ENCODE measurements around the gene UBR4.
"Not testable (repeated sequence)": the region's sequence is repeated elsewhere in the genome, so short reads cannot be mapped to it uniquely, and the experiment has no call there.

Gene UBR4

DNA sequence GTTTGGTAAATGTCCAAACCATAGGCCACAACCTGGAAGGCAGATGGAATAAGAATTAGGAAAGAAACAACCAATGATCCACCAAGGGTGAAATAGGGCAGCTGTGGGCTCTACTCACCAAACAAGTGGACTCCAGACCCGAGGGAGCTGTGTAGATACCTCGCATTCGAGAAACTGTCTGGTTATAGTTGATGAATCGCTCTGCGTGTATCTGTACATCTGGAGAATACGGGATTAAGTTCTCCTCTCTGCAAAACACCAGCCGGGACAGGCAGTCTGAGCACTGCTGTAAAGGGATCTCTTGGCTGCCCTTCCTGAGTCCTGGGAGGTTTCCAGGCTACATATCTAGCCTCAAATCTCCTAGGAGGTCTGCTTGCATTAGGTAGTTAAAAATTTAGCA is 9.4 kb upstream of the UBR4 start:
- DNase-seq = no peak

DNA sequence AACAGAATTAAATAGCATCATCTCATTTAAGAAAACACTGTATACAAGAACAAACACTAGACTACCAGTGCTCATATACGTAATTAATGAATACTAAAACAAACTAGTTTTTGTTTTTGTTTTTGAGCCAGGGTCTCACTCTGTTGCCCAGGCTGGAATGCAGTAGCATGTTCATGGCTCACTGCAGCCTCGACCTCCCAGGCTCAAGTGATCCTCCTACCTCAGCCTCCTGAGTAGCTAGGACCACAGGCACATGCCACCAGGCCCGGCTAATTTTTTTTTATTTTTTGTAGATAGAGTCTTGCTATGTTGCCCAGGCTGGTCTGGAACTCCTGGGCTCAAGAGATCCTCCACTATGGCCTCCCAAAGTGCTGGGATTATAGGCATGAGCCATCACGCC is 6.5 kb upstream of the UBR4 start:
- not testable (repeated sequence) for DNase-seq

GRCh38 chr1:19213580-19213979 is 3.5 kb upstream of the UBR4 start:
- no peak for DNase-seq

- no peak for DNase-seq
These were observed 2.1 kb upstream of the UBR4 start for GRCh38 chr1:19212167-19212566.

DNA sequence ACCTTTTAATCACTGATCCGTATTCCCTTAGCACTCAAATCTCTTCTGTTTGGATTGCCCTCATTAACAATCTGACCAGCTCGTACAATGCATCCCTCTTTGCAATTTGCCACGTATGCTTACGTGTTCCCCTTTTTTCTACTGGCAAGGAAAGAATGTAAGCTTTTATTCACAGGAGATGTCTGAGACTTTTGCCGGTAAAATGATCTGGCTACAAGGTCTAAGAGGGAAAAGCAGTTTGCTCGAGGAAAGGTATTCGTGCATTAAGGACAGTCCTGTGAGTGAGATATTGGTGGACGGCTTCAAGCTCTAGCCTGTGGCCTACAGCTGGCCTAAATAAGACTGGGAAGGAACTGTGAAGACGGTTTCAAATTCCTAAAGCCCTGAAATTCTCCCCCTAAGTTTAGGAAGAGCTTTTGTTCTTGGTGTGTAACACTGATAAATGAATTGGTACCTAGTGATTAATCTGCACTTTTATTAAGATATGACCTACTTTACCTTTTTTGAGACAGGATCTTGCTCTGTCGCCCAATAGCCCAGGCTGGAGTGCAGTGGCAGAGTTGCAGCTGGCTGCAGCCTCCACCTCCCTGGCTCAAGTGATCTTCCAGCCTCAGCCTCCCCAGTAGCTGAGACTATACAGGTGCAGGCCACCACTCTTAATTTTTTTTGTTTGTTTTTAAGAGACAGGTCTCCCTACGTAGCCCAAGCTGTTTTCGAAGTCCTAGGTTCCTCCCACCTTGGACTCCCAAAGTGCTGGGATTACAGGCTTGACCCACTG is 895 bp upstream of the UBR4 start:
- no peak for DNase-seq

DNA sequence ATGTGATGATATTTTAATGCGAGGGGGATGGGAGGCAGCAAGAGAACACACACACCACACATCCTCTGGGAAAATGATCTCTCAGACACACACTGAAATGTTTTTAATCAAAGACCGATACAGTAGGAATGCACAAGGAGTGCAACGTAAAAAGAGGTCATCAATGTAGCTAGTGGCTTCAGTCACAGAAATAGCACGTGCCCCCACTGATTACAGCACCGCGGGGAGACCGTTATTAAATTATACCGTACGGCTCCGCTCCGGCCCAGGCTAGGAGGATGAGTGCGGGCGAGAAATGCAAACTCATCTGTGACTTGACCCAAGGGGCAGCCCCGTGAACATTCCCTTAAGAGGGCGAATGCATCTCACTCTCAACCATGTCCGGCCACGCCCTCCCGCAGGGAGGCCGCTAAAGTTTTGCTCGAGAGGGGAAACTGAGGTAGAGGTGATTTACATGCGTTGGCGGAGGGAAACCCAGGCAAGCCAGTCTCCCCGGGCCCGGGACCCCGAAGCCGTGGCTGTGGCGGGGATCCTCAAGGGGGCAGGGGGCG is 552 bp downstream of the UBR4 start:
- DNase-seq = no peak

DNA sequence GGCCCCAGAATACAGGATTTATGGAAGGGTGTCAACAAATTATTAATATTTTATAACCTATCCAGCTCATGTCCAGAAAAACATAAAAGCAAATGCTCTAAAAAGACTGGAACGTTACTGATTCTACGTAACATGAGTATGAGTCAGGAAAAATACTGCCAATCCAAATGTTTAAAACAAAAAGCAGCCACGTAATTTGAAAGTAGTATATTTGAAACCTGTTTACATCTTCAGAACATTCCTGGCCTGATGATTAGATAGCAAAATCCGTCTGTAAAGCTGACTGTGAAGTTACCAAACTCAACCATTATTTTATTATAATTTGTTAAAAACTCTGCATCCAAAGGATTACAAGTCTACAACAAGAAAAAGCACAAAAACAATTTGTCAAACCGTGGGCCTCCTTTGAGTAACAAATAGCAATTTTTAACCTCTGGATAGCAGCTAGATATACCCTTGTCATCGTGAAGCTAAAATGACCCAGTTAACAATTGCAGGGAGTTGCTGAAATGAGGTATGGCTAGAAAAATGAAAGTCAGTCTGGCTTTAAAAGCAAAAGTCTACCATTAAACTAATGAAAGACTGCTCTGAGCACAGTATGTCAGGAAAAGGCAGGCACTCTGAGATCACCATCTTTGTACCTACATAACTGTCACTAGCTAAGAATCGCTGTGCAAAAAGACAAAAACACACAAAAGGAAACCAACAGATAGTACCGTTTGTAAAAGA is 1.2 kb downstream of the UBR4 start:
- DNase-seq = no peak

DNA sequence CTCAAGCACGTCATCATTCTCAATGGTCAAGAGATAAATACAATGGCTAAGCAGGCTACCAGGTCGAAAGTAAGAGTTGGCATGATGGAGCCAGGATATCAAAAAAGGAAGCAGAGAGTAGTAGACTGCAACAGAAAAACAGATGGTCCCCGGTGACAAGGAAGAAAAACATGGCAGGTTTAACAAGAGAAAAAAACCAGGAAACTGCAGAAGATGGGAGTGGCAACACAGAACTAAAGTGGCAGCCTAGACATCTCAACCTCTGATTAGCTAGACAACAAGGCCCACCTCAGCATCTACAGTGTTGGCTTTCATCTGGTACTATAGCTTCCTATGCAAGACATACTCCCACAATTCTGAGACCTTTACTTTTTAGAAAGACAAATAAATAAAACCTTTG is 3.1 kb downstream of the UBR4 start:
- DNase-seq = no peak

- no peak for DNase-seq
These were observed 4.2 kb downstream of the UBR4 start for GRCh38 chr1:19205845-19206244.

- DNase-seq = no peak
These were observed 4.7 kb downstream of the UBR4 start for GRCh38 chr1:19205403-19205802.

DNA sequence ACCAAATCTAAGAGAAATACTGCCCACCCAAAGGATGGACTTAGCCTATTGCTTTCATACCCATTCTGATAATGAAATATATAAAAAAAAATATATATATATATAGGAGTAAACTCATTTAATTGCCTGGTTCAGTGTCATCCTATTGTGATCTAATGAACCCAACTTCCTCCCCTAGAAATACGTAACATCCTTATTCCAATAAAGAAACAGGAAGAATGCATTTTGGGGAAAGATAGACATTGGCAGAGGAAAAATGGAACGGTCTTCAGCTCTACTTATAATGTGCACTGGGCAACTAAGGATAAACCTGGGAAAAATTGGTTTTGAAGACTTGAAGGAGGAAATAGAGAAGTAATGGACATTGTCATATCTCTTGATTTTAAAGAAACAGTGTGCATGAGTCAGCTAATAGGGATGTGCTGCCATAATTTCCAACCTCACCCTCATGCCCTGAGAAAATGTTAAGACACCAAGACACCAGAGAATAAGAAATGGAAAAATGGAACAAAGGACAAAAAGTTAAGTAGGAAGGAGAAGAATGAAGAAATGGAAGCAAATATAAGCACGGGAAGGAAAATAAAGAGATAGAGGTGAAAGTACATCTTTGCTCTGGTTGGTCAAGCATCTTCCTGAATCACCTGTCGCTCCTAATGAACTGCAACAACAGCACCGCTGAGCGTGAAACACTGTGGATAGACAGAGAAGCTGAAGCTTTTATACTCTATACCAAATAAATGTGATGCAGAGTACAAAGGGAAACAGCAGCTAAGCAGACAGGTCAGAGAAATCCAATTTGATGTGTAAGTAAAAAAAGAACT is 5.4 kb downstream of the UBR4 start:
- no peak for DNase-seq

DNA sequence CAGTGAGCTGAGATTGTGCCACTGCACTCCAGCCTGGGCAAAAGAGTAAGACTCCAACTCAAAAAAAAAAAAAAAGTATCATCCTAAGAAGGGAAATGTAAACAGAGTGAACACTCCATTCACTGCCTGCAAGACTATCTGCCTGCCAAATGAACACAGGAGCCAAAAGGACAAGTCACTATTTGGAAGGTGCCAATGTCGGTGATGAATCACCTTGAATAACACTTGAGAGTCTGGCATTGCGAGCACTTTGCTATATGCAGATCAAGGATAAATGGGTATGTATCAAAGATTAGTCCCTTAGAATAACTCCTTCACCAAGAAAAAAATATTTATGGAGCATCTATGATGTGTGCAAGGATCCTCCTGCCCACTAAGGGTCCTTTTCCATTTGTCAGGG is 6.6 kb downstream of the UBR4 start:
- peak; percentile 4 to 77 for DNase-seq

DNA sequence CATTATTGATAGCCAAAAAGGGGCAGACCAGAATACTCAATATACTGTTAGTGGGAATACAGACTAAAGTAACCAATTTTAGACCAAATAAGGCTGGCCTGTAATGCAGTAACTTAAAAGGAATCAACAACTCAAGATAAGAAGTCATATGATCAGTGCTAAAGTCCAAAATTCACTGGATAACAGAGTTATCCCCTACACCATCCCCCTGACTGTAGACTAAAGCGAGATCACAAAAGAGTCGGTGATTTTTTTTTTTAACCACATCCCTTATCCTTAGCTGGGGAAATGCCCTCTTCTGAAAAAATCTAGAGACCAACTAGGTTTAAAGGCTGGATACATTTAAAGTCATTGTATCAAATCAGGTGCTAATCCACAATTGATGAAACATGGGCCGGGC is 7.7 kb downstream of the UBR4 start:
- no peak for DNase-seq

- DNase-seq = no peak
These were observed 10.0 kb downstream of the UBR4 start for GRCh38 chr1:19199969-19200604.

DNA sequence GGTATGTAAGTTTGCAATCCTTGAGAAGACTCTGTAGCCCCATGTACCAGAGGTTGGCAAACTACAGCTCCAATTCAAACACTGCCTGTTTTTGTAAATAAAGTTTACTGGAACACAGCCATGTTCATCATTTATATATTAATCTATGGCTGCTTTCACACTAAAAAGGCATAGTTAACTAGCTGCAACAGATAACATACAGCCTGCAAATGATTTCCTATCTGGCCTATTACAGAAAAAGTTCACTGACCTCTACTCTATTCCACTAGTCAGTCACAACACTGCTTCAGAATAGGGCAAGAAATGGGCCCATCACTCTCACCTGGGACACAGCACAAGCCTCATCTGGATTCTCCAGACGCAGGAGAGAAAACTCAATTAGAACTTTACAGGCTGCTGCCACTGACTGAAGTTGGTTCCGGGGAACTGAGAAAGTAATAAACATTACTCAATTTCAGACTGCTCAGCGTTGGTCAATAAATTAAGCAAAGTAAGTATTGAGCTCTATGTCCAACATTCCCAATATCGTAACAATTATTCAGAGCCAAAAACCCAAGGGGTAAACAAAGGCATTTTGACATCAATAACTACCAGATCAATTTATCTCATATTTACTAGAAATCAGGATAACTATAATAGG is 10.6 kb downstream of the UBR4 start:
- DNase-seq = no peak

- DNase-seq = no peak
These were observed 11.2 kb downstream of the UBR4 start for GRCh38 chr1:19198820-19199219.

DNA sequence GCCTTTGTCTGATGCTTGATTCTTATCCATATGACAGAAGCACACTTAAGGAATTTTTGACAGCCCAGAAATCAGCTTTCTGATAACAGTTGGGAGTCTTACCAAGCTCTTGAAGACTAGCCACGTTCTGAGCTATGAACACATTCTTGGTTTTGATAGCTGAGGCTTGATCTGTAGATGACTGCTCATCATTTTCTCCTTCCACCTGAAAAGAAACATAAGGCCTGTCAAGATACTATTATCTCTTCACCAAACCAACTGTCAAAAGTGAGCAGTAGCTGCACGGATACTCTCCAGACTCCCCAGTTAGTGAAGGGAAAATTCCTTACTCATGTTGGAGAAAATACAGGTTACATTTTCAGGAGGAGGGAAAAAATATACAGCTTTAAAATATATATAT is 12.2 kb downstream of the UBR4 start:
- no peak for DNase-seq

DNA sequence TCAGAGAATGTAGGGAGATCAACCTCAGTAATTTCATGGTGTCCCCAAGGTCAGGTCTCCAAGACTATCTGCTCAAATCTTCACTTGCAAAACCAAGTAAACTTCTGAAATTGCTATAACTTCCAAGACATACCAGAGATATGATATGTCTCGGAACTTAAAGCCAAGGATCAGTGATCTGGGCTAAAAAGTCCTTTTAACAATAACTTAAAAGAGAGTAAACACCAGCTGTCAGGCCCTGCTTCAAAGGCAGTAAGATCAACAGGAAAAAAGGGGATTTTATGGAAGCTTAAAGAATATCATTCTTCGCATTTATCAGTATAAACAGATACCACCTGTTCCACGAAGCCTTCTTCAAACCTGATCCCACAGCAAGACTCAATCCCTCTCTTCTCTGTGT is 13.7 kb downstream of the UBR4 start:
- no peak for DNase-seq

DNA sequence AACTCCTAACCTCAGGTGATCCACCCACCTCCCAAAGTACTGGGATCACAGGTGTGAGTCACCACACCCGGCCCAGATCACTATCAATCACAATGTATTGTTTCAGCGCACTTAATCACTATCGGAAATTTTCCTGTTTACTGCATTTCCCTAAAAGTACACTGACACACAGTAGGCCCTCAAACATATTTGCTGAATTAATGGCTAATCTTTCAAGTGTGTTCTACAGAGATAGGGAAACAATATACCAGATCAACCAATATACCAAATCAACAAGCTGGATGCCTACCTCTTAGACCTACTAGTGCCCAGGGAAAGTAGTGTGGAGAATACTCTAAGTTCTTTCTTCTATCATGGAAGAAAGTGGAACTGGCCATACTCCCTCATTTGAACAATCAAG is 17.1 kb downstream of the UBR4 start:
- DNase-seq = no peak

- DNase-seq = no peak
These were observed 18.3 kb downstream of the UBR4 start for GRCh38 chr1:19191811-19192210.

GRCh38 chr1:19190468-19190867 is 19.6 kb downstream of the UBR4 start:
- no peak for DNase-seq

GRCh38 chr1:19189270-19189669 is 20.8 kb downstream of the UBR4 start:
- DNase-seq = no peak
